GM12872 (cell line): Measurements from ENCODE around the gene ANLN.

Experiments used
- TF ChIP-seq, protein P1 (sequence below): IDR thresholded peaks from 3 replicates; pipeline ENCODE4 v1.5.1; 2011; ENCODE audit warnings: low read depth, mild to moderate bottlenecking, low read length, moderate library complexity; ENCODE audit not compliant: insufficient read depth

ANLN gene

GRCh38 chr7:36379831-36380504 lies 9.7 kb upstream of the ANLN start:
- TF ChIP-seq, protein P1, sequence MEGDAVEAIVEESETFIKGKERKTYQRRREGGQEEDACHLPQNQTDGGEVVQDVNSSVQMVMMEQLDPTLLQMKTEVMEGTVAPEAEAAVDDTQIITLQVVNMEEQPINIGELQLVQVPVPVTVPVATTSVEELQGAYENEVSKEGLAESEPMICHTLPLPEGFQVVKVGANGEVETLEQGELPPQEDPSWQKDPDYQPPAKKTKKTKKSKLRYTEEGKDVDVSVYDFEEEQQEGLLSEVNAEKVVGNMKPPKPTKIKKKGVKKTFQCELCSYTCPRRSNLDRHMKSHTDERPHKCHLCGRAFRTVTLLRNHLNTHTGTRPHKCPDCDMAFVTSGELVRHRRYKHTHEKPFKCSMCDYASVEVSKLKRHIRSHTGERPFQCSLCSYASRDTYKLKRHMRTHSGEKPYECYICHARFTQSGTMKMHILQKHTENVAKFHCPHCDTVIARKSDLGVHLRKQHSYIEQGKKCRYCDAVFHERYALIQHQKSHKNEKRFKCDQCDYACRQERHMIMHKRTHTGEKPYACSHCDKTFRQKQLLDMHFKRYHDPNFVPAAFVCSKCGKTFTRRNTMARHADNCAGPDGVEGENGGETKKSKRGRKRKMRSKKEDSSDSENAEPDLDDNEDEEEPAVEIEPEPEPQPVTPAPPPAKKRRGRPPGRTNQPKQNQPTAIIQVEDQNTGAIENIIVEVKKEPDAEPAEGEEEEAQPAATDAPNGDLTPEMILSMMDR: no peak

DNA sequence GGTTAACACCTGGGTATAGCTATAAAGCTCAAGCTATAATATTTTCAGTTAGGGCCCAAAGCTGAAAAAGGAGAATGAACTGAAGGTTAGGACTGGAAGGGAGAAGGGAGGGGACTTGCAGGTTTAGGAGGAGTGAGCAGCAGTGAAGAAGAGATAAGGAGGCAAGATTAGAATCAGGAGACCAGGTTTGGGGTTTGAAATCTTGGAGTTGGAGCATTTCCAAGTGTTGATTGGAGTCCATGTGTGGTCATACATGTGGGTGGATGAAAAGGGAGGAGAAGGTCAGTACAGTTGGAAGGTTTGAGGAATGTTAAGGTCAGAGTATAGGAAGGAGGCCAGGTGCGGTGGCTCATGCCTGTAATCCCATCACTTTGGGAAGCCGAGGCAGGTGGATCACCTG lies 8.6 kb upstream of the ANLN start:
- TF ChIP-seq, protein P1: no peak

GRCh38 chr7:36387435-36388231 lies 2.0 kb upstream of the ANLN start:
- TF ChIP-seq, protein P1: no peak

GRCh38 chr7:36388423-36388822 lies 1.2 kb upstream of the ANLN start:
- TF ChIP-seq, protein P1: no peak

DNA sequence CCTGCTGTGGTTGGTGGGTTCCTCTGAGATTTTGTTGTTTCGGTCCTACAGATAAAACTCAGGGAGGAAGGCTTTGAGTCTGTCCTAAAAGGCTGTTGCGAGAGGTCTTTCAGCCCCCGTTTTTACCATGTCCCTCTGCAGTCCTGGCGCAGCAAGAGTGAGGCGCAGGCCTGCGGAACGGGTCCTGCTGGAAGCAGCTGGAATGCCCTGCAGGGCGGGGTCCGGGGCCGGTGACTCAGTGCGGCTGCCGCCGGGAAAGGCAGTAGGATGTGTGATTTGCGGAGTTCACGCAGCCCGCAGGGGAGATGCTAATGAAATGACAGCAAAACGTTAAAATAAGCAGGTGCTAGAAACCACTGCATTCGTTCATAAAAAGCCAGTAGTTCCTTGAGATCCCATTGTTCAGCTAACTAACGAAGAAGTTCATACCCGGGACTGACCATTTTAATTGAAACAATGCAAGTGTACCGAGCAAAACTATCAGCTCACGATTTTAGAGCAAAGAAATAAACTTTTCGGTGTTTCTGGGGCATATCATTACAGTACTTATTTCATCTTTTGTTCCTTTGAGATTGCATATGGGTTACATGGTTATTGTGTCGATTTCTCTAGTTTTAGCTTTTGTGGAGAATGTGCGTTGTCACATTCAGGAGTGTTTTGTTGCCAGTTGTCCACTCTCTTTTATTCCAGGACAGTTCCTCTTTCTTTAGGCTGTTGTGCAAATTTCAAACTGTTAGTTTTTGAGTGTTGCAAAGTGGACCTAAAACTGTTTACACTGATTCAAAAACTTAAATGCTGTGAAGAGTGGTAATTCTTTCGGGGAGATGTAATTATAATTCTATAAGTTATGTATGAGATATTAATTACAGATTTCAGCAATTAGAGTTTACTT lies 783 bp downstream of the ANLN start:
- TF ChIP-seq, protein P1: no peak

GRCh38 chr7:36391436-36392198 lies 2.0 kb downstream of the ANLN start:
- TF ChIP-seq, protein P1: no peak
